Gastrocnemius medialis (tissue), 4 donors: ENCODE measurements around the gene GCH1. TPM values are rescaled to one million over a fixed set of nuclear protein-coding genes. Genes with fewer than 3 reads are reported as not detected.

Experiments used
- ATAC-seq, 2 donors: fragments of 150-250 bp; one replicate each; pipeline ENCODE4 v1.9.1; 2016
- DNase-seq, 2 donors: peaks; one replicate each; pipeline ENCODE4 v3.0.0-alpha.2; 2019
- H3K27ac ChIP-seq, 4 donors: fragments of 200-600 bp; sonication (generic); 1 replicate in 1 of 4; 2 replicates in 3 of 4; pipeline ENCODE4 v1.5.1; 2016 to 2018; ENCODE audit warnings: mild to moderate bottlenecking in 2 of 4, moderate library complexity in 1 of 4
- H3K27me3 ChIP-seq, 3 donors: fragments of 200-600 bp; sonication (generic) in 2 of 3; 1 replicate in 1 of 3; 2 replicates in 2 of 3; pipeline versions ENCODE4 v1.5.1 to v1.6.0; 2016 to 2019; ENCODE audit warnings: mild to moderate bottlenecking in 1 of 3, moderate library complexity in 1 of 3
- H3K36me3 ChIP-seq, 2 donors: fragments of 200-600 bp; sonication (generic) in 1 of 2; one replicate each; pipeline ENCODE4 v1.5.1; 2017 to 2018
- H3K4me1 ChIP-seq, 2 donors: fragments of 200-600 bp; sonication (generic) in 1 of 2; one replicate each; pipeline ENCODE4 v1.5.1; 2016 to 2017; ENCODE audit warnings: mild to moderate bottlenecking in 2 of 2
- H3K4me3 ChIP-seq, 4 donors: fragments of 200-600 bp; sonication (generic) in 3 of 4; 1 replicate in 1 of 4; 2 replicates in 3 of 4; pipeline ENCODE4 v1.5.1; 2016 to 2019; ENCODE audit warnings: mild to moderate bottlenecking in 2 of 4
- H3K9me3 ChIP-seq, 3 donors: fragments of 200-600 bp; sonication (generic) in 2 of 3; 1 replicate in 1 of 3; 2 replicates in 2 of 3; pipeline ENCODE4 v1.5.1; 2016 to 2019
- POLR2A ChIP-seq, 2 donors: fragments of 450-650 bp; IDR thresholded peaks; one replicate each; pipeline ENCODE4 v1.6.1; 2017; ENCODE audit warnings: antibody characterized with exemption in 2 of 2, mild to moderate bottlenecking in 2 of 2, moderate library complexity in 2 of 2
- in situ Hi-C, 4 donors: fragments of 200-750 bp; cut with MboI; loops; one replicate each; pipeline versions ENCODE4 v1.15.0 to v1.8.0; 2017; ENCODE audit warnings: low sequenced_read_pairs in 4 of 4
- intact Hi-C: fragments of 100-400 bp; cut with DNase I; formaldehyde crosslinking; loops from one replicate; pipeline ENCODE4 v1.15.1; 2023; ENCODE audit warnings: low total_unique reads
- total RNA-seq, 4 donors: library from RNA; depleted of rRNA; stranded (reverse); fragments of >200 nt; gene quantifications; one replicate each; pipeline versions ENCODE4 v1.1.0 to v1.2.3, GENCODE V29; 2016
- TF ChIP-seq, protein P1 (sequence below), 5 experiments: fragments of 450-650 bp in 3 of 5; fragments of 200-600 bp in 2 of 5; sonication (generic) in 2 of 5; IDR thresholded peaks in 4 of 5; conservative IDR thresholded peaks in 1 of 5; 1 replicate in 4 of 5; 2 replicates in 1 of 5; pipeline ENCODE4 v1.5.1; 2016 to 2019; ENCODE audit warnings: antibody characterized with exemption in 5 of 5, mild to moderate bottlenecking in 3 of 5, moderate library complexity in 3 of 5

GCH1 gene
- total RNA-seq, 4 donors from 2014 or later, result 0.53 to 1.6 (median 0.92) TPM

DNA sequence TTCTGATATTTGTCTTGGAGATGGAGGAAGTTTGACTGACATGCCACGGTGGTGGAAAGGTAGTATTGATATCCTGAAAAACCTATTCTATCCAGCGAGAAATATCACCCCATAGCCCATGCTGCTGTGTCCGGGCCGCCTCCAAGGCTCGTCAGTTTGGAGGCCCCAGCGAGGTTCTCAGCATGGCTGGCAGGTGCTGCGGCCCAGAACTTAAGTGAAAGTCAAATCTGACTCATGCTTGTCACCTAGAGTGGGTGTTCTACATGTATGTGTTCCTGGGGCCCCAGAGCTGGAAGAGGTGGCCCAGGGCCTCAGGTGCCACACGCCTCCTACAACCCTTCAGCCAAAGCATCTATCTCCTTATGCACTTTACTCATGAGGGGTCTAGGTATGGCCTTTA, 92.9 kb downstream of the GCH1 start:
- intact Hi-C loops, result loop anchor here (5.0 kb wide), 1 partner anchor 37 kb away; no protein-coding TSS in a partner anchor
- no peak overlapping the region for H3K27ac ChIP-seq
- H3K9me3 ChIP-seq, result no peaks in the 10 kb centered on the region
- H3K36me3 ChIP-seq, result no peaks in the 10 kb centered on the region
- no peak for ATAC-seq
- TF ChIP-seq POLR2A (IDR thresholded peaks at IDR 0.05), result no peak
- TF ChIP-seq, protein P1, sequence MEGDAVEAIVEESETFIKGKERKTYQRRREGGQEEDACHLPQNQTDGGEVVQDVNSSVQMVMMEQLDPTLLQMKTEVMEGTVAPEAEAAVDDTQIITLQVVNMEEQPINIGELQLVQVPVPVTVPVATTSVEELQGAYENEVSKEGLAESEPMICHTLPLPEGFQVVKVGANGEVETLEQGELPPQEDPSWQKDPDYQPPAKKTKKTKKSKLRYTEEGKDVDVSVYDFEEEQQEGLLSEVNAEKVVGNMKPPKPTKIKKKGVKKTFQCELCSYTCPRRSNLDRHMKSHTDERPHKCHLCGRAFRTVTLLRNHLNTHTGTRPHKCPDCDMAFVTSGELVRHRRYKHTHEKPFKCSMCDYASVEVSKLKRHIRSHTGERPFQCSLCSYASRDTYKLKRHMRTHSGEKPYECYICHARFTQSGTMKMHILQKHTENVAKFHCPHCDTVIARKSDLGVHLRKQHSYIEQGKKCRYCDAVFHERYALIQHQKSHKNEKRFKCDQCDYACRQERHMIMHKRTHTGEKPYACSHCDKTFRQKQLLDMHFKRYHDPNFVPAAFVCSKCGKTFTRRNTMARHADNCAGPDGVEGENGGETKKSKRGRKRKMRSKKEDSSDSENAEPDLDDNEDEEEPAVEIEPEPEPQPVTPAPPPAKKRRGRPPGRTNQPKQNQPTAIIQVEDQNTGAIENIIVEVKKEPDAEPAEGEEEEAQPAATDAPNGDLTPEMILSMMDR (IDR thresholded peaks at IDR 0.05 in 4 of 5, conservative IDR thresholded peaks at IDR 0.05 in 1 of 5), result no peak
- in situ Hi-C loops, result loop anchor here in 2 of 4 donors (10.0 kb wide), 1 partner anchor 255 kb away; no protein-coding TSS in a partner anchor
- H3K4me3 ChIP-seq, result no peak overlapping the region
- H3K4me1 ChIP-seq, result peaks cover 0 to 5% of the 10 kb centered on the region in 2 donors
- no peak for DNase-seq
- H3K27me3 ChIP-seq, result no peaks in the 10 kb centered on the region

DNA sequence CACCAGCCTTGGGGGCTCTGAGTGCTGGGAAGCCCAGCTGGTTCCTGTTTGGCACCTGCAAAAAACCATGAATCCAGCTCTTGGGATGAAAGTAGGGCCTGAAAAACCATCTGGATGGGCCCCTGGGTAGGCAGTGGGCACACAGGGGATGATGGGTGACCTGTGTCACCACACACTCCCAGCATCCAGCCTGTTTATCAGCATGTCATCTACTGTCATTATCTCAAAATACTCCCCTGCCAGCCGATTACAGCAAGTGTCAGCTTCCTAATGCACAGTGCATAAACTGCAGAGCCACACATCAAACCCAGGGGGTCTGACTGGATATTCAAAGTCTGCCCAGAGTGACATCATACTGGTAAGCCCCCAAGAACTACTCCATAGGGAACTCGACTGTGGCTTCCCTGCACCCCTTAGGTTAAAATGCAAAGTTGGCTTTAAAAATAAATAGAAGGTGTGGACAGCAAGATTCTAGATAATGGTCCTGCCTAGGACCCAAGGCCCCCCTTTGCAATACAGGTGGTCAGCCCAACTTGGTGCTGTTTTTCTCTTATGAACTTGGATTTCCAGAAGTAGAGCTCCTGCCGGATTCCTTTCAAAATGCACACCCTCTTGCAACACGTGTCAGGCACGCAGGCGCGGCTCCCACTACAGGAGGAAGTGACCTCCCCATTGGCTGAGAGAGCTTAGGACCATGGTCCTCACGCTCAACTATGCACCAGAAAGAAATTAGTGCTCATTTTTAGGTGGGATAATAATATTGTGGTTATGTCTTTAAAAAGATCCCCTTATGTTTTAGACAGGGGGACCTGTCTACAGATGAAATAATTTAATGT, 94.1 kb downstream of the GCH1 start:
- no peak for ATAC-seq
- no peak for TF ChIP-seq POLR2A (IDR thresholded peaks at IDR 0.05)
- TF ChIP-seq, protein P1 (IDR thresholded peaks at IDR 0.05 in 4 of 5, conservative IDR thresholded peaks at IDR 0.05 in 1 of 5), result no peak
- intact Hi-C loops (loop anchor here (5.0 kb wide), 1 partner anchor 36 kb away; no protein-coding TSS in a partner anchor), in situ Hi-C loops (loop anchor here in 1 of 4 donors (10.0 kb wide), 1 partner anchor 254 kb away; no protein-coding TSS in a partner anchor)
- Histone ChIP-seq H3K27me3 (no peaks in the 10 kb centered on the region), H3K36me3 (no peaks in the 10 kb centered on the region), H3K4me3 (no peak overlapping the region), H3K4me1 (peaks cover 0 to 5% of the 10 kb centered on the region in 2 donors), H3K27ac (no peak overlapping the region), H3K9me3 (no peaks in the 10 kb centered on the region)
- no peak for DNase-seq

DNA sequence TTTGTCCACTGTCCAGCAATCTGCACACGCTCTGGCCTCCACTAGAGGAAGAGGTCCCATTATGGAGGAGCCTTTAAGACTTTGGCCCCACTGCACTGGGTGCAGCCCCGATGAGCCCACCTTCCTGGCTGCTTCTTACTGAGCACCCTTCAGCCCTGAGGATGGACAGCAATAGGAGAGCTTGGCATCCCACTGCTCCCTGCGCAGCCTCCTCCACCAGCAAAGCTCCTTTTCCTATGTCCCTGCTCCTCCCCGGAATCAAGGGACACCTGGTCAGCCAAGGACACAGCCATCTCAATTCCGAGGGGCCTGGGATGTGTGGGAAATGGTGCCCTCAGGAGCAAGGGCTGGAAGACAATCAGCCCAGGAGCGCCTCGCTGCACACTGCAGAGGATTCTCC, 94.7 kb downstream of the GCH1 start:
- no peak overlapping the region for H3K27ac ChIP-seq
- TF ChIP-seq, protein P1 (IDR thresholded peaks at IDR 0.05 in 4 of 5, conservative IDR thresholded peaks at IDR 0.05 in 1 of 5), result no peak
- TF ChIP-seq POLR2A (IDR thresholded peaks at IDR 0.05), result no peak
- H3K4me3 ChIP-seq, result no peak overlapping the region
- H3K9me3 ChIP-seq, result no peaks in the 10 kb centered on the region
- DNase-seq (no peak), ATAC-seq (no peak)
- peaks cover 0 to 5% of the 10 kb centered on the region in 2 donors for H3K4me1 ChIP-seq
- in situ Hi-C loops (loop anchor here in 1 of 4 donors (10.0 kb wide), 1 partner anchor 253 kb away; no protein-coding TSS in a partner anchor), intact Hi-C loops (loop anchor here (5.0 kb wide), 1 partner anchor 36 kb away; no protein-coding TSS in a partner anchor)
- H3K36me3 ChIP-seq, result no peaks in the 10 kb centered on the region
- H3K27me3 ChIP-seq, result no peaks in the 10 kb centered on the region

DNA sequence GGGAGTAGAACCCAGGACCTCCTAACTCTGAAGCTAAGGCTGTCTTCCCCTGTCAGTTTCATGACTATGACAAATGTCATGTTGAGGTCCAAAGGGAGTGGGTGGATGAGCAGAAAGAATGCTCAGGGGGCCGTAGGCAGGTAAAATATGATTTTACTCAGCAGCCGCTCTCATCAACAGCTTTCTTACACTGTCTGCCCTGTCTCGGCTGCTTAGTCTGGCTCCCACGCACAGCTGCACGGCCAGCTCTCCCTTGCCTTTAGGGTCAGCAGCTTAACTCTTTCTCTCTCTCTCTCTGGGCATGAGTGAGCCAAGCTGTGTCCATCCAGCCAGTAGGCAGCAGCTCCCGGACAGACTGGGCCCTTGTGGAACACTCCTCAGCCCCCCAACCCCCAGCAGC, 95.2 kb downstream of the GCH1 start:
- no peaks in the 10 kb centered on the region for H3K27me3 ChIP-seq
- intact Hi-C loops (loop anchor here (5.0 kb wide), 1 partner anchor 35 kb away; no protein-coding TSS in a partner anchor), in situ Hi-C loops (loop anchor here in 1 of 4 donors (10.0 kb wide), 1 partner anchor 253 kb away; no protein-coding TSS in a partner anchor)
- ATAC-seq (no peak), DNase-seq (no peak)
- no peak overlapping the region for H3K27ac ChIP-seq
- no peak overlapping the region for H3K4me3 ChIP-seq
- H3K36me3 ChIP-seq, result no peaks in the 10 kb centered on the region
- H3K9me3 ChIP-seq, result no peaks in the 10 kb centered on the region
- H3K4me1 ChIP-seq, result peaks cover 0 to 5% of the 10 kb centered on the region in 2 donors
- TF ChIP-seq, protein P1 (IDR thresholded peaks at IDR 0.05 in 4 of 5, conservative IDR thresholded peaks at IDR 0.05 in 1 of 5), result no peak
- TF ChIP-seq POLR2A (IDR thresholded peaks at IDR 0.05), result no peak
